ENCODE data around the gene REG1A. TPM values are rescaled to one million over a fixed set of nuclear protein-coding genes. Genes with fewer than 3 reads are reported as not detected.

REG1A gene
- total RNA-seq, 2 experiments from 2014 or later, result not detected

- DNase-seq (no peak), ATAC-seq (no peak)
- CTCF ChIA-PET, result no interaction called here
- no peak overlapping the region for H3K4me3 Mint-ChIP-seq
- peaks cover 18% of the 10 kb centered on the region for H3K9me3 Mint-ChIP-seq (ENCODE audit: insufficient read depth)
- H3K36me3 Mint-ChIP-seq (ENCODE audit: low read depth), result no peaks in the 10 kb centered on the region
- no peak overlapping the region for H3K27ac Mint-ChIP-seq
- POLR2A ChIA-PET, result no interaction called here
- no peaks in the 10 kb centered on the region for H3K27me3 Mint-ChIP-seq (ENCODE audit: low read depth)
- H3K4me1 Mint-ChIP-seq (ENCODE audit: low read depth), result no peaks in the 10 kb centered on the region
These were observed 19.3 kb upstream of the REG1A start for GRCh38 chr2:79101024-79101423.

GRCh38 chr2:79103214-79103613 lies 17.1 kb upstream of the REG1A start:
- no peak for ATAC-seq
- no peak overlapping the region for H3K27ac Mint-ChIP-seq
- ChIA-PET CTCF (no interaction called here), POLR2A (no interaction called here)
- no peaks in the 10 kb centered on the region for H3K36me3 Mint-ChIP-seq (ENCODE audit: low read depth)
- no peaks in the 10 kb centered on the region for H3K27me3 Mint-ChIP-seq (ENCODE audit: low read depth)
- H3K4me3 Mint-ChIP-seq, result no peak overlapping the region
- no peaks in the 10 kb centered on the region for H3K4me1 Mint-ChIP-seq (ENCODE audit: low read depth)
- H3K9me3 Mint-ChIP-seq (ENCODE audit: insufficient read depth), result peaks cover 8% of the 10 kb centered on the region
- no peak for DNase-seq

- peaks cover 7% of the 10 kb centered on the region for H3K9me3 Mint-ChIP-seq (ENCODE audit: insufficient read depth)
- no peak overlapping the region for H3K27ac Mint-ChIP-seq
- ChIA-PET CTCF (no interaction called here), POLR2A (no interaction called here)
- DNase-seq, result no peak
- no peaks in the 10 kb centered on the region for H3K36me3 Mint-ChIP-seq (ENCODE audit: low read depth)
- no peaks in the 10 kb centered on the region for H3K27me3 Mint-ChIP-seq (ENCODE audit: low read depth)
- no peak for ATAC-seq
- H3K4me3 Mint-ChIP-seq, result no peak overlapping the region
- no peaks in the 10 kb centered on the region for H3K4me1 Mint-ChIP-seq (ENCODE audit: low read depth)
These were observed 15.0 kb upstream of the REG1A start for GRCh38 chr2:79105259-79105658.

GRCh38 chr2:79112269-79112668 lies 8.0 kb upstream of the REG1A start:
- H3K27me3 Mint-ChIP-seq (ENCODE audit: low read depth), result no peaks in the 10 kb centered on the region
- H3K36me3 Mint-ChIP-seq (ENCODE audit: low read depth), result no peaks in the 10 kb centered on the region
- H3K9me3 Mint-ChIP-seq (ENCODE audit: insufficient read depth), result peaks cover 17% of the 10 kb centered on the region
- H3K4me1 Mint-ChIP-seq (ENCODE audit: low read depth), result no peaks in the 10 kb centered on the region
- no peak overlapping the region for H3K4me3 Mint-ChIP-seq
- H3K27ac Mint-ChIP-seq, result no peak overlapping the region
- ATAC-seq, result no peak
- ChIA-PET CTCF (no interaction called here), POLR2A (no interaction called here)
- DNase-seq, result no peak

- CTCF ChIA-PET, result no interaction called here
- H3K27ac Mint-ChIP-seq, result no peak overlapping the region
- POLR2A ChIA-PET, result no interaction called here
These were observed 5.3 kb upstream of the REG1A start for GRCh38 chr2:79114797-79115494.

GRCh38 chr2:79116997-79117928 lies 3.0 kb upstream of the REG1A start:
- H3K27me3 Mint-ChIP-seq (ENCODE audit: low read depth), result no peaks in the 10 kb centered on the region
- ChIA-PET POLR2A (no interaction called here), CTCF (no interaction called here)
- no peak overlapping the region for H3K27ac Mint-ChIP-seq
- no peak overlapping the region for H3K4me3 Mint-ChIP-seq
- H3K9me3 Mint-ChIP-seq (ENCODE audit: insufficient read depth), result peaks cover 17% of the 10 kb centered on the region
- H3K4me1 Mint-ChIP-seq (ENCODE audit: low read depth), result no peaks in the 10 kb centered on the region
- ATAC-seq, result no peak
- H3K36me3 Mint-ChIP-seq (ENCODE audit: low read depth), result no peaks in the 10 kb centered on the region
- no peak for DNase-seq

More at GRCh38 chr2:79114797-79115494, 5.3 kb upstream of the REG1A start:
- H3K4me1 Mint-ChIP-seq (ENCODE audit: low read depth), result no peaks in the 10 kb centered on the region
- ATAC-seq (no peak), DNase-seq (no peak)
- no peaks in the 10 kb centered on the region for H3K36me3 Mint-ChIP-seq (ENCODE audit: low read depth)
- H3K4me3 Mint-ChIP-seq, result no peak overlapping the region
- H3K27me3 Mint-ChIP-seq (ENCODE audit: low read depth), result no peaks in the 10 kb centered on the region
- peaks cover 17% of the 10 kb centered on the region for H3K9me3 Mint-ChIP-seq (ENCODE audit: insufficient read depth)

GRCh38 chr2:79122676-79123075 lies 2.4 kb downstream of the REG1A start:
- Mint-ChIP-seq H3K27me3 (ENCODE audit: low read depth) (no peaks in the 10 kb centered on the region), H3K27ac (no peak overlapping the region), H3K9me3 (ENCODE audit: insufficient read depth) (peaks cover 8% of the 10 kb centered on the region), H3K4me1 (ENCODE audit: low read depth) (no peaks in the 10 kb centered on the region), H3K36me3 (ENCODE audit: low read depth) (no peaks in the 10 kb centered on the region), H3K4me3 (no peak overlapping the region)
- CTCF ChIA-PET, result no interaction called here
- no peak for ATAC-seq
- DNase-seq, result no peak
- POLR2A ChIA-PET, result no interaction called here

GRCh38 chr2:79124907-79125720 lies 4.8 kb downstream of the REG1A start:
- peaks cover 8% of the 10 kb centered on the region for H3K9me3 Mint-ChIP-seq (ENCODE audit: insufficient read depth)

GRCh38 chr2:79125721-79125985 lies 5.4 kb downstream of the REG1A start:
- Mint-ChIP-seq H3K9me3 (ENCODE audit: insufficient read depth) (peaks cover 8% of the 10 kb centered on the region), H3K4me1 (ENCODE audit: low read depth) (no peaks in the 10 kb centered on the region), H3K27ac (no peak overlapping the region), H3K27me3 (ENCODE audit: low read depth) (no peaks in the 10 kb centered on the region), H3K36me3 (ENCODE audit: low read depth) (no peaks in the 10 kb centered on the region), H3K4me3 (no peak overlapping the region)
- POLR2A ChIA-PET, result no interaction called here
- ATAC-seq (no peak), DNase-seq (no peak)
- CTCF ChIA-PET, result no interaction called here

More at GRCh38 chr2:79124907-79125720, 4.8 kb downstream of the REG1A start:
- Mint-ChIP-seq H3K27me3 (ENCODE audit: low read depth) (no peaks in the 10 kb centered on the region), H3K27ac (no peak overlapping the region), H3K36me3 (ENCODE audit: low read depth) (no peaks in the 10 kb centered on the region), H3K4me1 (ENCODE audit: low read depth) (no peaks in the 10 kb centered on the region), H3K4me3 (no peak overlapping the region)
- ChIA-PET POLR2A (no interaction called here), CTCF (no interaction called here)
- ATAC-seq (no peak), DNase-seq (no peak)

GRCh38 chr2:79128406-79128805 lies 8.1 kb downstream of the REG1A start:
- Mint-ChIP-seq H3K4me3 (no peak overlapping the region), H3K36me3 (ENCODE audit: low read depth) (no peaks in the 10 kb centered on the region), H3K4me1 (ENCODE audit: low read depth) (no peaks in the 10 kb centered on the region), H3K9me3 (ENCODE audit: insufficient read depth) (peaks cover 8% of the 10 kb centered on the region), H3K27ac (no peak overlapping the region), H3K27me3 (ENCODE audit: low read depth) (no peaks in the 10 kb centered on the region)
- no peak for ATAC-seq
- DNase-seq, result no peak
- ChIA-PET POLR2A (no interaction called here), CTCF (no interaction called here)

- Mint-ChIP-seq H3K4me3 (no peak overlapping the region), H3K36me3 (ENCODE audit: low read depth) (no peaks in the 10 kb centered on the region), H3K27ac (no peak overlapping the region), H3K4me1 (ENCODE audit: low read depth) (no peaks in the 10 kb centered on the region), H3K9me3 (ENCODE audit: insufficient read depth) (peaks cover 5% of the 10 kb centered on the region), H3K27me3 (ENCODE audit: low read depth) (no peaks in the 10 kb centered on the region)
- ChIA-PET POLR2A (no interaction called here), CTCF (no interaction called here)
- DNase-seq (no peak), ATAC-seq (no peak)
These were observed 9.0 kb downstream of the REG1A start for GRCh38 chr2:79129260-79129659.

- H3K4me3 Mint-ChIP-seq, result no peak overlapping the region
- DNase-seq, result no peak
- POLR2A ChIA-PET, result no interaction called here
- H3K9me3 Mint-ChIP-seq (ENCODE audit: insufficient read depth), result peaks cover 4% of the 10 kb centered on the region
- no peaks in the 10 kb centered on the region for H3K4me1 Mint-ChIP-seq (ENCODE audit: low read depth)
- ATAC-seq, result no peak
- CTCF ChIA-PET, result no interaction called here
- no peaks in the 10 kb centered on the region for H3K36me3 Mint-ChIP-seq (ENCODE audit: low read depth)
- no peak overlapping the region for H3K27ac Mint-ChIP-seq
- H3K27me3 Mint-ChIP-seq (ENCODE audit: low read depth), result no peaks in the 10 kb centered on the region
These were observed 9.5 kb downstream of the REG1A start for GRCh38 chr2:79129804-79130203.

Data from activated CD8-positive, alpha-beta T cell treated with anti-CD3 and anti-CD28 coated beads, Interleukin-2, amount 10 ng/mL, durations not matched to agents 7 days and 5 days (primary cell).